NCI-H1105 (cell line): Measurements from ENCODE around the gene C1orf115.
A peak's percentile ranks its signal among the peaks of the same experiment; 100 is the strongest.
"Not testable (repeated sequence)": the region's sequence is repeated elsewhere in the genome, so short reads cannot be mapped to it uniquely, and the experiment has no call there.

Experiments
- DNase-seq: peaks from one replicate; lab custom pipeline; 2025; lab: John Stamatoyannopoulos, UW

The C1orf115 gene

GRCh38 chr1:220690140-220691052 lies at the start of gene C1orf115:
Gene C1orf115, plus strand, starts transcription at chr1:220690363. Its CDS starts 40 bp downstream, at chr1:220690403.
- peak; percentile 89 for DNase-seq

- DNase-seq = no peak
Observed at GRCh38 chr1:220642285-220642684, 47.9 kb upstream of the C1orf115 start.

GRCh38 chr1:220652995-220653394 lies 37.2 kb upstream of the C1orf115 start:
- DNase-seq = no peak

- DNase-seq = no peak
Observed at GRCh38 chr1:220655509-220655908, 34.7 kb upstream of the C1orf115 start.

GRCh38 chr1:220655961-220656740 lies 34.0 kb upstream of the C1orf115 start:
- DNase-seq = no peak

GRCh38 chr1:220666349-220666748 lies 23.8 kb upstream of the C1orf115 start:
- DNase-seq = no peak

- no peak for DNase-seq
Observed at GRCh38 chr1:220669005-220669404, 21.2 kb upstream of the C1orf115 start.

GRCh38 chr1:220670365-220670764 lies 19.8 kb upstream of the C1orf115 start:
- no peak for DNase-seq

- no peak for DNase-seq
Observed at GRCh38 chr1:220673921-220674320, 16.2 kb upstream of the C1orf115 start.

GRCh38 chr1:220677251-220677650 lies 12.9 kb upstream of the C1orf115 start:
- no peak for DNase-seq

GRCh38 chr1:220680085-220680687 lies 10.0 kb upstream of the C1orf115 start:
- DNase-seq = peak; percentile 28

- no peak for DNase-seq
Observed at GRCh38 chr1:220681220-220681880, 8.8 kb upstream of the C1orf115 start.

GRCh38 chr1:220682901-220683576 lies 7.1 kb upstream of the C1orf115 start:
- no peak for DNase-seq

GRCh38 chr1:220683716-220684115 lies 6.4 kb upstream of the C1orf115 start:
- not testable (repeated sequence) for DNase-seq

GRCh38 chr1:220684890-220685289 lies 5.3 kb upstream of the C1orf115 start:
- DNase-seq = no peak

GRCh38 chr1:220685879-220686278 lies 4.3 kb upstream of the C1orf115 start:
- no peak for DNase-seq

GRCh38 chr1:220687809-220688208 lies 2.4 kb upstream of the C1orf115 start:
- DNase-seq = no peak

GRCh38 chr1:220689666-220690065 lies 497 bp upstream of the C1orf115 start:
- DNase-seq = no peak

GRCh38 chr1:220691053-220691684 lies 1.0 kb downstream of the C1orf115 start:
- DNase-seq = no peak

- no peak for DNase-seq
Observed at GRCh38 chr1:220692436-220693228, 2.5 kb downstream of the C1orf115 start.
